Activated T-helper 1 cell treated with Interleukin-2 at 50 U/mL for 16 hours (primary cell): Measurements from ENCODE around the gene DNAJC13.

ENCODE experiments used
- DNase-seq: peaks from one replicate; pipeline ENCODE4 v3.0.0-alpha.2; 2020; ENCODE audit warnings: low read depth

The DNAJC13 gene

GRCh38 chr3:132461544-132461943 is 44.2 kb downstream of the DNAJC13 start:
- no peak for DNase-seq

GRCh38 chr3:132464066-132464465 is 46.8 kb downstream of the DNAJC13 start:
- no peak for DNase-seq

GRCh38 chr3:132469326-132469725 is 52.0 kb downstream of the DNAJC13 start:
- no peak for DNase-seq

GRCh38 chr3:132486099-132486498 is 68.8 kb downstream of the DNAJC13 start:
- no peak for DNase-seq

- DNase-seq = no peak
Observed at GRCh38 chr3:132488151-132488550, 70.8 kb downstream of the DNAJC13 start.

GRCh38 chr3:132499071-132499470 is 81.8 kb downstream of the DNAJC13 start:
- no peak for DNase-seq

GRCh38 chr3:132503559-132503958 is 86.3 kb downstream of the DNAJC13 start:
- DNase-seq = no peak

- no peak for DNase-seq
Observed at GRCh38 chr3:132504375-132504933, 87.2 kb downstream of the DNAJC13 start.

- no peak for DNase-seq
Observed at GRCh38 chr3:132507657-132508056, 90.4 kb downstream of the DNAJC13 start.

GRCh38 chr3:132509096-132509495 is 91.8 kb downstream of the DNAJC13 start:
- DNase-seq = no peak

- no peak for DNase-seq
Observed at GRCh38 chr3:132509506-132509905, 92.2 kb downstream of the DNAJC13 start.

GRCh38 chr3:132513057-132513456 is 95.8 kb downstream of the DNAJC13 start:
- DNase-seq = no peak

GRCh38 chr3:132517311-132517710 is 100.0 kb downstream of the DNAJC13 start:
- DNase-seq = no peak

- no peak for DNase-seq
Observed at GRCh38 chr3:132519914-132520313, 102.6 kb downstream of the DNAJC13 start.

- DNase-seq = no peak
Observed at GRCh38 chr3:132521901-132522300, 104.6 kb downstream of the DNAJC13 start.

- DNase-seq = no peak
Observed at GRCh38 chr3:132522353-132522752, 105.1 kb downstream of the DNAJC13 start.

- no peak for DNase-seq
Observed at GRCh38 chr3:132530624-132531023, 113.3 kb downstream of the DNAJC13 start.

GRCh38 chr3:132535575-132536441 is 118.5 kb downstream of the DNAJC13 start:
- peak; percentile 3 for DNase-seq

- DNase-seq = no peak
Observed at GRCh38 chr3:132536442-132537153, 119.3 kb downstream of the DNAJC13 start.

GRCh38 chr3:132537297-132537696 is 120.0 kb downstream of the DNAJC13 start:
- no peak for DNase-seq

- no peak for DNase-seq
Observed at GRCh38 chr3:132538072-132538471, 120.8 kb downstream of the DNAJC13 start.

- DNase-seq = no peak
Observed at GRCh38 chr3:132539681-132540080, 122.4 kb downstream of the DNAJC13 start.

- DNase-seq = no peak
Observed at GRCh38 chr3:132542577-132542976, 125.3 kb downstream of the DNAJC13 start.
